Left colon (tissue), 2 donors: Measurements from ENCODE around the gene KISS1R. TPM values are rescaled to one million over a fixed set of nuclear protein-coding genes. Genes with fewer than 3 reads are reported as not detected.
"Not testable (repeated sequence)": the region's sequence is repeated elsewhere in the genome, so short reads cannot be mapped to it uniquely, and the experiment has no call there.

Experiments used
- ATAC-seq: fragments of 200-7000 bp; cut with Tn5 transposase; one replicate; pipeline ENCODE4 v1.9.1; 2020; ENCODE audit warnings: mild to moderate bottlenecking, moderate library complexity
- DNase-seq, 2 donors: peaks; one replicate each; pipeline ENCODE4 v3.0.0-alpha.2; 2020
- intact Hi-C, 2 donors: fragments of 100-400 bp; cut with DNase I in 1 of 2; cut with micrococcal nuclease in 1 of 2; formaldehyde crosslinking; loops; one replicate each; pipeline versions ENCODE4 v1.11.2 to v1.14.0; 2022; cut with DNase I, micrococcal nuclease
- total RNA-seq, 2 donors: library from RNA; stranded (reverse); fragmentation: NEBNext Ultra II Directional; extraction: Animal tissue kit (Norgen Biotek cat#: 25700); gene quantifications; one replicate each; pipeline ENCODE4 v1.2.1, GENCODE V29; 2021
- donor health status: DM: no; HTN: no; CAD: no.
- donor health status: DM: yes; HTN: yes; CAD: no.

The KISS1R gene
- total RNA-seq, 2 donors from 2014 or later = not detected

GRCh38 chr19:945401-946252 lies 28.5 kb downstream of the KISS1R start:
- no peak for DNase-seq
- intact Hi-C loops = no loop called here
- ATAC-seq = no peak

GRCh38 chr19:947090-947706 lies 30.1 kb downstream of the KISS1R start:
- DNase-seq (no peak), ATAC-seq (no peak)
- intact Hi-C loops = no loop called here

DNA sequence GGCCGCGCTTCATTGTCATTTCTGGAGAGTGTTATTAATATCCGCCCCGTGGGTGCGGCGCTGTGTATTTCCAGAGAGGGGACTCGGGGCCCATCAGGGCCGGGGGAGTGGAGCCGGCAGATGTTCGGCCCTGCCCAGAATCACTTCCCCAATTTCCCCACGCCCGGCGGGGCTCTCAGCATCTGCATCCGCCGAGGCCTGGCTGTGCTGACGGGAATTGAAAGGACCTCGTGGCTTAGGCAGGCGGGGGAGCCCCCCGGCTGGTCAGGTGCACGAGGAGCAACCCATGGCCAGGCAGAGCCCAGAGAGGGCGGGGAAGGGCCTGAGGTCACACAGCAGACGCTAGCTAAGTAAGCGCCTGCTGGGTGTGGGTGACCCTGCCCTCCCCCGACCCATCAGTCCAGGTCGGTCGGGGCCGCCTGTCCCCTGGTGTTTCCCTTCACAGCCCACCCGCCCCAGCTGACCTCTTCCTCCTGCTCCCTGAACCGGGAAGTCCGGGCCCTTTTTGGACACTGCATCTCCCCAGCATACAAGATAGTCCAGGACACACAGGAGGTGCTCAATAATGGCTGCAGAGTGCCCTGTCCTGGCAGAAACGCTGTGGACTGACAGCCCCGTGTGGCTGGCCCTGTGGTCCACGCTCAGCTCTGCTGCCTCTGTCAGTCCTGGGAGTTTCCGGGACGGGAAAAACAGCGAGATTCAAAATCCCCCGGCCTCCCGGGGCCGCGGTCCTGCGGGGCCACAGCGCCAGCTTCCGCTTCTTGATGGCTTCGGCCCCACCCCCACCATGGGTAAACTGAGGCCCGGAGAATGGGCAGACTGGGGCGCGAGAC lies 30.8 kb downstream of the KISS1R start:
- DNase-seq (peak; percentile 74 to 77), ATAC-seq (no peak)
- intact Hi-C loops = no loop called here

GRCh38 chr19:948842-949496 lies 31.8 kb downstream of the KISS1R start:
- no peak for ATAC-seq
- DNase-seq = no peak
- intact Hi-C loops = no loop called here

DNA sequence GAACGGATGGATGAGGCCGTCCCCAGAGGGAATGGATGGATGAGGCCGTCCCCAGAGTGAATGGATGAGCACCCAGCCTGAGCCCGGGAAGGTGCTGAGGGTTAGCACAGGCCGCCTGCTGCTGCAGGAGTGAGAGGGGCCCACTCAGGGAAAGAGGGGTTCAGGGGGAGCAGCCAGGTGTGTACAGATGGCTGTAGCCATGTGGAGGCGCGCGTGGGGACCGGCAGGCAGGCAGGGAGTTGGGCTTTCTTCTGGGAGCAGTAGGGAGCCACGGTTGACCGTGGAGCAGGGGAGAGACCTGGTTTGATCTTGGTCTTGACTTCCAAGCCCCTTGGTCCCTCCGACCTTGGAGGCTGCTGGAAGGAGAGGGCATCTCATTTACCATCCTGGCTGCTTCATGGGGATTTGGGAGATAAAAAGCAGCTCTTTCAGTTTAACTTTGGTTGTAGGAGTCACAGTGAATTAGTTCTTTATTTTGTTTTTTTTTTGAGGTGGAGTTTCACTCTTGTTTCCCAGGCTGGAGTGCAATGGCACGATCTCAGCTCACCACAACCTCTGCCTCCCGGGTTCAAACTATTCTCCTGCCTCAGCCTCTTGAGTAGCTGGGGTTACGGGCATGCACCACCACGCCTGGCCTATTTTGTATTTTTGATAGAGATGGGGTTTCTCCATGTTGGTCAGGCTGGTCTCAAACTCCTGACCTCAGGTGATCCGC lies 33.4 kb downstream of the KISS1R start:
- DNase-seq = no peak
- no peak for ATAC-seq
- intact Hi-C loops = no loop called here

- DNase-seq = no peak
- intact Hi-C loops = no loop called here
- no peak for ATAC-seq
Observed at GRCh38 chr19:952049-952679, 35.0 kb downstream of the KISS1R start.

DNA sequence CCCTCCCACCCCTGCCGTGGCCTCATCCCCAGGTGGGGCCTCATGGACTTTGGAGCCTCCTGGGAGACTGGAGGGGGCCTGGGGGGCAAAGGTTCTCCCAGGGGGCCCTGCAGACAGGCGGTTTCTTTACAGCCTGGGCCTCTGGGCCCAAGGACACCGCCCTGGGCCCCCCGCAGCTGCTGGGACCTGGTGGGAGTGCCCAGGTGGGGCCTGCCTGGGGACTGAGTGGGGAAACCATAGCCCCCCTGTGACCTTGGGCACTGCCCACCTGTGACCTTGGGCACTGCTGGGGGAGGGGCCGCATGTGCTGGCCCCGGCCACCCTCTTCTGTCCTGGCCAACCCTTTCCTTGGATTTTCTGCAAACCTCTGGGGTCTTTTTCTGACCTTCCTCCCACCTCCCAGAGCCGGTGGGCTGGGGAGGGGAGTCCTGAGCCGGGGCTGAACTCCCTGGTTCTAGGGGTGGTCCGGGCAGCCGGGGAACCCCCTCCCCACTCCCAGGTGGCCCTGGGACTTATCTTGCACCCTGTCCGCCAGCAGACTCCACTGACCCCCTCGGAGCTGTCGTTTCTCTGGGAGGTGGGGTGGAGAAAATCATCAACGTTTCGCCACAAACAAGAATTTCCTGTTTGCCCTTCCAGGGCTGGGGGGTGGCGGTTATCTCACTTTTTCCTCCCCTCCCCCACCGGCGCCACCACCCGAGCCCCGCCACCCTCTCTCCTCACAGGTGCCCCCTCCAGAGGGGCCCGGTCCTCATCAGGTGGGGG lies 35.7 kb downstream of the KISS1R start:
- intact Hi-C loops = no loop called here
- peak; percentile 79 for ATAC-seq
- peak in 1 of 2 donors; percentile 58 for DNase-seq

DNA sequence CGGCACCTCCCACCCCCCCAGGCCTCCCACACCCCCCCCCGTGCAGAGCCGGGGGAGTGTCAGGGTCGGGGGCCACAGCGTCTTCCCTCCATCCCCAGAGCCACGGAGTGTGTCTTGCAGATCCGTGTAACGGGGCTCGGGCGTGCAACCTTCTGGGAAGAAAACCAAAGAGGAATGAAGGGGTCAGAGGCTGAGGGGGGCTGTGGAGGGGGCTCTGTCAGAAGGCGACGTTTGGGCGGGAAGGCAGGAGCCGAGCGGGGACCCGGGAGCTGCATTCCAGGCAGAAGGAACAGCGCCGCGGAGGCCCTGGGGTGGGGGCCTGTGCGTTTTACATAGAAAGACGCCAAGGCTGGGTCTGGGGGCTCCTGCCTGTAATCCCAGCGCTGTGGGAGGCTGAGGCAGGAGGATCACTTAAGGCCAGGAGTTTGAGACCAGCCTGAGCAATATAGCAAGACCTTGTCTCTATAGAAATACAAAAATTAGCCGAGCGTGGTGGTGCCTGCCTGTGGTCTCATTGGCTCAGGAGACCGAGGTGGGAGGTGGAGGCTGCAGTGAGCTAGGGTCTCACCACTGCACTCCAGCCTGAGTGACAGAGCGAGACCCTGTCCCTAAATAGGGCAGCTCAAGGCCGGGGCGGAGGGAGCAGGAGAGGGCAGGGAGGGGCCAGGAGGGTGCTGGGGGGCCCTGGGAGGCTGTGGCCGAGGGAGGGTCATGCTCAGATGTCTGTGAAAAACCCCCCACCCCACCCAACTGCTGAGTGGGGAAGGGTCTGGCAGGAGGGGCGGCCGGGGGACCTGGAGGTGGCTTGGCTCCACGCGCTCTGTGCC lies 36.5 kb downstream of the KISS1R start:
- ATAC-seq (no peak), DNase-seq (no peak)
- intact Hi-C loops = no loop called here

- ATAC-seq (no peak), DNase-seq (no peak)
- intact Hi-C loops = no loop called here
Observed at GRCh38 chr19:954272-954671, 37.1 kb downstream of the KISS1R start.

DNA sequence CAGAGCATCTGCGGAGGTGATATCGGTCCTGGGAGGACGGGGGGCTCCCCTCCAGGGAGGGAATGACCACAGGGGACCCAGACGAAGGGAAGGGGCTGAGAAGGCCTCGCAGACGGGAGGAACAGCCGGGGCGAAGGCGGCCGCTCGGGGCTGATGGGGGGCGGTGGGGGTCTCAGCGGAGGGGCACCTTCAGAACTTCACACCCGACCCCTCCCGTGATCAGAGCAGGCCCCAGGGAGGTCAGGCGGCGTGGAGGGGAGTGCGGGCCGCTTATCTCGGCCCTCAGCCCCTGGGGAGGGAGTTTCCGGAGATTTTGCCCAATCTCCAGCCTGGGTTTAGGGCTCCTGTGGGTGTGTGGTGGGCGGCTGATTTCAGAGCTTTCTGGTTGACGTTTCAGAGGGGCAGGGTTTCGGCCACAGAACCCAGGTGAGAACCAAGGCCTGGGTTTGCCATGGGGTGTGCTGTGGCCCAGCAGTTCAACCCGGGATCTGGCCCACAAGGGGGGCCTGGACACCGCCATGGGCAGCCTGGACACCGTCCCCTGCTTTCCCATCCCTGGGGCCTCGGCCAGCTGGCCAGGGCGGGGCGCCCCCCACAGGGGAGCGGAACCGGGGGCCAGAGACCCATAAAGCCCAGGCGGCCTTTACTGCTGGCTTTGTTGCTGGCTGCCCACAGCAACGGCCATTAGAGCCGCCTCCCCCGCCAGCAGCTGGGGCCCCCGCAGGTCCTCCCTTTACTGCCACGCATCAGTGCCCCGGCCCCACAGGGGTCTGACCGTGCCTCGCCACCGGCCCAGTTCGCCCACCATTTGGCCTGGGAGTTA lies 37.8 kb downstream of the KISS1R start:
- DNase-seq (no peak), ATAC-seq (no peak)
- intact Hi-C loops = no loop called here

DNA sequence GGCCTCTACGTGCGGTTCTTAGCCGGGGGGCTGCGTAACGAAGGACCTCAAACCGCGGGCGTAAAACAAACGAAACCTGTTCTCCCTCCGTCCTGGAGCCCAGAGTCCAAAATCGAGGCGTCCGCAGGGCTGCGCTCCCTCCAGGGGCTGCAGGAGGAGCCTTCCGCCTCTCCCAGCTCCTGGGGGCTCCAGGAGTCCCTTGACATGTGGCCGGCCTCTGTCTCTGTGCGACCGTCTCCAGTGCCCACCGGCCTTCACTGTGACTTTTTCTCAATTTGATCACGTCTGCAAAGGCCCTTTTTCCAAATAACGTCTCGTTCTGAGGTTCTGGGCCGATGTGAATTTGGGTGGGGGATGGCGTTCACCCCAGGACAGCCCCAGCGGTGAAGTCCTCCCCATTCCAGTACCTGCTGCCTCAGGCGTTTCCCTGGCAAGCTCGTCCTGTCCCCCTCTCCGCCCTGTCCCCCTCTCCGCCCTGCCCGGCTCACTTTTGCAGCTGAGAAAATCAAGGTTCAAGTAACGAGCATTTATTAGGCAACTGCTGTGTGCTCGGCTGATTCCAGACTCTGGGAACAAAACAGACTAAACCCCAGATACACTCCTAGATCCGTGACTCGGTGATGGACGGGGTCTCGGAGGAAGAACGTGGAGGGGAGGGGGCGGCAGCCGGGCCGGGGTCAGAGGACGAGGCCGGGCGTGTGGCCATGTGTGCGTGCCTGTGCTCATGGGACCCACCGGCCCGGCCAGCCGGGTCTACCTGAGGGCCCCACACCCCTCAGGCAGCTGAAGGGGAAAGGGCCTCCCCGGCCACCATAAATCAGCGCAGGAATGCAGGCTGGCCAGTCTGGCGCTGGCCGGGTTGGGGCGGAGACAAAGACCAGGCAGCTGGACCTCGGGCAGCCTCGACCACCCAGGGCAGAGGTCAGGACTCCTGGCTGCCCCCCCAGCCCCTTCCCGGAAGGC lies 39.0 kb downstream of the KISS1R start:
- no peak for DNase-seq
- ATAC-seq = peak; percentile 28
- intact Hi-C loops = no loop called here

- peak; percentile 18 for ATAC-seq
Observed at GRCh38 chr19:956766-957440, 39.8 kb downstream of the KISS1R start.

DNA sequence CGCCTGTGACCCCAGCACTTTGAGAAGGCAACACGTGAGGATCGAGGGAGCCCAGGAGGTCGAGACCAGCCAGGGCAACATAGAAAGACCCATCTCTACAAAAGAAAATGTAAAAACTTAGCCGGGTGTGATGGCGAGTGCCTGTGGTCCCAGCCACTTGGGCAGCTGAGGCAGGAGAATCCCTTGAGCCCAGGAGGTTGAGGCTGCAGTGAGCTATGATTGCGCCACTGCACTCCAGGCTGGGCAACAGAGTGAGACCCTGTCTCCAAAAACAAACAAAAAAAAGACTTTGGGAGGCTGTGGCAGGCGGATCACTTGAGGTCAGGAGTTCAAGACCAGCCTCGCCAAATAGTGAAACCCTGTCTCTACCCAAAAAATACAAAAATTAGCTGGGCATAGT lies 40.4 kb downstream of the KISS1R start:
- intact Hi-C loops, ATAC-seq: not testable (repeated sequence)

More at GRCh38 chr19:956766-957440, 39.8 kb downstream of the KISS1R start:
- intact Hi-C loops = no loop called here
- no peak for DNase-seq

More for the DNA sequence above, 40.4 kb downstream of the KISS1R start:
- not testable (repeated sequence) for DNase-seq
